Measurements from ENCODE around the gene PIK3CD.

The PIK3CD gene

GRCh38 chr1:9651565-9652378, at the start of gene PIK3CD:
PIK3CD (plus strand) TSS chr1:9651731; CDS start chr1:9710456, 58,725 bp downstream.
- DNase-seq = peak; percentile 53

GRCh38 chr1:9601942-9602793, 49.4 kb upstream of the PIK3CD start:
- DNase-seq = no peak

- DNase-seq = no peak
Measured at GRCh38 chr1:9602794-9603167, 48.8 kb upstream of the PIK3CD start.

GRCh38 chr1:9603307-9603706, 48.2 kb upstream of the PIK3CD start:
- no peak for DNase-seq

- no peak for DNase-seq
Measured at GRCh38 chr1:9603766-9604753, 47.5 kb upstream of the PIK3CD start.

- peak; percentile 42 for DNase-seq
Measured at GRCh38 chr1:9604836-9605235, 46.7 kb upstream of the PIK3CD start.

GRCh38 chr1:9605946-9606455, 45.5 kb upstream of the PIK3CD start:
- no peak for DNase-seq

GRCh38 chr1:9606458-9606857, 45.1 kb upstream of the PIK3CD start:
- DNase-seq = no peak

GRCh38 chr1:9606948-9607347, 44.6 kb upstream of the PIK3CD start:
- DNase-seq = no peak

- DNase-seq = no peak
Measured at GRCh38 chr1:9607352-9607751, 44.2 kb upstream of the PIK3CD start.

GRCh38 chr1:9609998-9610397, 41.5 kb upstream of the PIK3CD start:
- no peak for DNase-seq

GRCh38 chr1:9610548-9610947, 41.0 kb upstream of the PIK3CD start:
- no peak for DNase-seq

GRCh38 chr1:9611716-9612115, 39.8 kb upstream of the PIK3CD start:
- DNase-seq = no peak

- no peak for DNase-seq
Measured at GRCh38 chr1:9612162-9612845, 39.2 kb upstream of the PIK3CD start.

GRCh38 chr1:9612871-9613624, 38.5 kb upstream of the PIK3CD start:
- no peak for DNase-seq

GRCh38 chr1:9613625-9614299, 37.8 kb upstream of the PIK3CD start:
- DNase-seq = no peak

GRCh38 chr1:9615316-9616063, 36.0 kb upstream of the PIK3CD start:
- peak; percentile 29 for DNase-seq

GRCh38 chr1:9618909-9619679, 32.4 kb upstream of the PIK3CD start:
- DNase-seq = no peak

- no peak for DNase-seq
Measured at GRCh38 chr1:9621032-9621431, 30.5 kb upstream of the PIK3CD start.

All from NCI-H2171 treated with DMSO at 0.1 percent for 48 hours (cell line).